HG03342 (cell line): Measurements from ENCODE around the gene GABRP.

Source experiments
- ATAC-seq: cut with Tn5 transposase; IDR thresholded peaks from one replicate; pipeline ENCODE4 v1.9.1; 2021; ENCODE audit warnings: mild to moderate bottlenecking, moderate library complexity; ENCODE audit not compliant: unreplicated experiment

GABRP gene

GRCh38 chr5:170860415-170860814 lies 76.9 kb downstream of the GABRP start:
- ATAC-seq: no peak

- no peak for ATAC-seq
Observed at GRCh38 chr5:170860818-170861666, 77.5 kb downstream of the GABRP start.

- ATAC-seq: no peak
Observed at GRCh38 chr5:170861667-170861916, 78.1 kb downstream of the GABRP start.

GRCh38 chr5:170861917-170862766 lies 78.6 kb downstream of the GABRP start, which contains the start of gene RANBP17:
Gene RANBP17, plus strand, starts transcription at chr5:170862018.
- ATAC-seq: no peak

- no peak for ATAC-seq
Observed at GRCh38 chr5:170863646-170864045, 80.1 kb downstream of the GABRP start.
